ENCODE results near the gene DDX5. TPM values are rescaled to one million over a fixed set of nuclear protein-coding genes. Genes with fewer than 3 reads are reported as not detected.

The DDX5 gene
- polyA plus RNA-seq, 1 experiment, result 915 TPM

DNA sequence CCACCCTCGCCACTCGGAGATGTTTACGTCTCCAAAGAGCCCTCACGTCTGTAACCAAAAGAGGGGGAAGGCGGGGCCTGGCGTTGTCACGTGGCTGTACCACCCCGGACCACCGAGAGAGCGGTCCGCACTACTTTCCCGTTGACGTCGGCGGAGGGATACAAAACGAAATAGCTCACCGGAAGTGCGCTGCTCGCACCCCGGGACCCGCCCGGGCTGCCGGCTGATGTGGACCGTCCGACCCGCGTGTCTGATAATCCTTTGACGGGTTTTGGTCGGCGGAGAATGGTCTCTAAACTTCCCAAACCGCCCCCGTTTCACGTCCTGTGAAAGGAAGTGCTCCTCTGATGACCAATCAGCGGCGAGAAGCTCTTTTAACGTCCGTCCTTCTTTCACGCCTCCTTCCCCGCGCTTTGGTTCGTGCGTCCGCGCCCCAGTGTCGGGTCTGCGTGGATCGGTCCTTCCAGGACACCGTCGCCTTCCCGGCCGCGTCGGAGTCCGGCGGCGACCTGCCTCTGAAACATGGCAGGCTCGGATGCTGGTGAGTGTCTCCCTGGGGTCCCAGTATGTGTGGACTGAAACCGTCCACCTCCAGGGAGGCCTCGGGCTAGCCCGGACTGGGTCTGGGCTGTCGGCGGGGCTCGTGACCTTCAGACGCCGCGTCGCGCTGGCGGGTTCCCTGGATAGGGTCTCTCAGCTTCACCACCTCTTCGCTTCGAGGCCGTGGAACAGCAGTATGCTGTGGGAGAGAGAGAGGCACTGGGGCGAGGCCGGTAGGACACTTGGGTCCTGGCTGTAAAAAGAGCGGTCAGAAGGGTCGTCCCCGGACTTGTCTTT lies 705 bp upstream of the DDX5 start, which contains the start of gene CEP95:
Gene CEP95, plus strand, starts transcription at position 402 of the 837 bp plus-strand sequence. Its CDS starts 121 bp downstream, at position 523.
- POLR2A ChIA-PET, result interaction anchor here (0.6 to 2.9 kb wide), 23 partner anchors 9 to 733 kb away, joined by 3 to 77 read pairs (median 3); partner anchors contain the start of genes CCDC47, DDX42 and POLG2
- no peaks in the 10 kb centered on the region for H3K27me3 ChIP-seq (ENCODE audit: control insufficient read depth, insufficient read depth, low read length)
- peak within 1 kb of the TSS; percentile 94 for H3K4me3 ChIP-seq (ENCODE audit: low read depth, low read length)
- peaks cover 3% of the 10 kb centered on the region; the same call in 1 of the 2 replicates for H3K9me3 ChIP-seq (ENCODE audit: control insufficient read depth, insufficient read depth, low read length)
- H3K27ac ChIP-seq (ENCODE audit: low read depth, low read length), result peak within 1 kb of the TSS; percentile 99
- CTCF ChIA-PET, result interaction anchor here (0.7 to 2.0 kb wide), 6 partner anchors 9 to 143 kb away, joined by 3 to 26 read pairs (median 4); no protein-coding TSS in a partner anchor
- DNase-seq (ENCODE audit: low read depth, low spot score), result peak; percentile 98
- no peak for TF ChIP-seq CTCF (IDR thresholded peaks at IDR 0.05; ENCODE audit: low read depth, low read length)

DNA sequence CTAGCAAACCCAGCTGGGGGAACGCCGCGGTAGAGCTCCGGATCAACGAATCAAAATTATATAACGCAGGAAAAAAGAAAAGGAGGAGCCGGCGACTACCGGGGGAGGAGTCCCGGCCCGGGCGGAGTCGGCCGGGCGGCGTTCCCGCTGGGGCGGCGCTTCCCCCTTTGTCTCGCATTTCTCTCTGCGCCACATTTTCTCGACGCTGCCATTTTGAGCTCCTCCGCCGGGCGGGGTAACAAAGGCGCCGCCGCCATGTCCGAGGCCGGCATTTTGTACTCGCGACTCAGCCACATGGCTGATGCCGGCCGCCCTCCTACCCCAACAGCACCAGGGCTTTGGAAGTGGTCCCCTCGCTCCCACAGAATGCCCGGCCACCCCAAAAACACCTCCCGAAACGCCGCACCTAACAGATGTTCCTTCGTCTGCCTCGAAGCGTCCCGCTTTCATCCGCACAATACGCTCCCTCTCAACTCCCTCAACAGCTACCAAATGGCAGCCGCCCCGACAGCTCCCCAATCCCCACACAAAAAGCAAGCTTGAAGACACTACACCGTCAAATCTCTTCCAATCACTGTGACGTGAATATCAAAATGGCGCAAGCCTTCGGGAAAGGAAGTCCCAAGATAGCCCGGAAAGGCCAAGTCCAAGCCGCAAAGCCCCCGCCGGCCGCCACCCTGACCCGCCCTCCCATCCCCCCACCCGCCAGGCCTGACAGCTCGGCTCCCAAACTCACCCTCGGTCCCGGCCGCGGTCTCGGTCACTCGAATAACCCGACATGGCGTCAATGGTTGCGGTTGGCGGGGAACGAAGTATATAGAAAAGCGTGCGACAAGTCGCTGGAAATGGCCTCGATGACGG lies 519 bp downstream of the DDX5 start:
- peaks cover 3% of the 10 kb centered on the region; the same call in 1 of the 2 replicates for H3K9me3 ChIP-seq (ENCODE audit: control insufficient read depth, insufficient read depth, low read length)
- no peaks in the 10 kb centered on the region for H3K27me3 ChIP-seq (ENCODE audit: control insufficient read depth, insufficient read depth, low read length)
- H3K27ac ChIP-seq (ENCODE audit: low read depth, low read length), result peak overlapping the region; percentile 99
- ChIA-PET CTCF (interaction anchor here (0.8 kb wide), 1 partner anchor 14 kb away, joined by 3 read pairs; no protein-coding TSS in a partner anchor), POLR2A (interaction anchor here (0.6 to 2.9 kb wide), 24 partner anchors 9 to 732 kb away, joined by 3 to 77 read pairs (median 5); partner anchors contain the start of genes CCDC47, DDX42 and POLG2)
- H3K4me3 ChIP-seq (ENCODE audit: low read depth, low read length), result peak overlapping the region; percentile 94
- no peak for TF ChIP-seq CTCF (IDR thresholded peaks at IDR 0.05; ENCODE audit: low read depth, low read length)
- peak; percentile 69 for DNase-seq (ENCODE audit: low read depth, low spot score)

DNA sequence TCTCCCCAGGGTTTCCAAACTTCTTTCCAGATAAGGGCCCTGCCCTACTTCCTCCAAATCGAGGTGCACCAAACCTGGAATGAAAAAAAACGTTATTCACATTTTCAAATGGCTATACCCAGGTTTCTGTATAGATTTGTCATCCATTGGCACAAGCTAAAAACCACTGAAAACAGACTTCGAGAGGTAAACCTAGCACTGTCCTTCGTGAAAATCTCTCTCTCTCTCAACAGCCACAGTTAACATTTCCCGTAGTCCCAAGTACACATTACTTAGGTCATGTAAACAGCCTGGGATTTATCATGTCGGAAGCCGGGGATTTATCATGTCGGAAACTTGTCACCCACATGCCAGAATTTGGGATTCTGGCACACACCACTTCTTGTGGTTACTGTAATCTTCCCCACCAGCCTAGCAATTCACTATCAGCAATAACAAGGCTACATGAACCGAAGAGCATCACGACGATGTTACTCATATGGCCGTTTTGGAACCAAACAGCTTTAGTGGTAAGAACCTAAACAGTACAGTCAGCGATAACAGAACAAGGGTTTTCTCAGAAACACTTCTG lies 1.2 kb downstream of the DDX5 start:
- Histone ChIP-seq H3K27me3 (ENCODE audit: control insufficient read depth, insufficient read depth, low read length) (no peaks in the 10 kb centered on the region), H3K9me3 (ENCODE audit: control insufficient read depth, insufficient read depth, low read length) (peaks cover 3% of the 10 kb centered on the region; the same call in 1 of the 2 replicates), H3K27ac (ENCODE audit: low read depth, low read length) (peak overlapping the region; percentile 99), H3K4me3 (ENCODE audit: low read depth, low read length) (peak overlapping the region; percentile 94)
- no peak for DNase-seq (ENCODE audit: low read depth, low spot score)
- ChIA-PET POLR2A (interaction anchor here (0.7 to 2.9 kb wide), 18 partner anchors 8 to 731 kb away, joined by 3 to 77 read pairs (median 5); partner anchors contain the start of genes CCDC47, DDX42 and POLG2), CTCF (interaction anchor here (0.8 to 3.0 kb wide), 2 partner anchors 12 to 13 kb away, joined by 3 to 14 read pairs; no protein-coding TSS in a partner anchor)
- no peak for TF ChIP-seq CTCF (IDR thresholded peaks at IDR 0.05; ENCODE audit: low read depth, low read length)

DNA sequence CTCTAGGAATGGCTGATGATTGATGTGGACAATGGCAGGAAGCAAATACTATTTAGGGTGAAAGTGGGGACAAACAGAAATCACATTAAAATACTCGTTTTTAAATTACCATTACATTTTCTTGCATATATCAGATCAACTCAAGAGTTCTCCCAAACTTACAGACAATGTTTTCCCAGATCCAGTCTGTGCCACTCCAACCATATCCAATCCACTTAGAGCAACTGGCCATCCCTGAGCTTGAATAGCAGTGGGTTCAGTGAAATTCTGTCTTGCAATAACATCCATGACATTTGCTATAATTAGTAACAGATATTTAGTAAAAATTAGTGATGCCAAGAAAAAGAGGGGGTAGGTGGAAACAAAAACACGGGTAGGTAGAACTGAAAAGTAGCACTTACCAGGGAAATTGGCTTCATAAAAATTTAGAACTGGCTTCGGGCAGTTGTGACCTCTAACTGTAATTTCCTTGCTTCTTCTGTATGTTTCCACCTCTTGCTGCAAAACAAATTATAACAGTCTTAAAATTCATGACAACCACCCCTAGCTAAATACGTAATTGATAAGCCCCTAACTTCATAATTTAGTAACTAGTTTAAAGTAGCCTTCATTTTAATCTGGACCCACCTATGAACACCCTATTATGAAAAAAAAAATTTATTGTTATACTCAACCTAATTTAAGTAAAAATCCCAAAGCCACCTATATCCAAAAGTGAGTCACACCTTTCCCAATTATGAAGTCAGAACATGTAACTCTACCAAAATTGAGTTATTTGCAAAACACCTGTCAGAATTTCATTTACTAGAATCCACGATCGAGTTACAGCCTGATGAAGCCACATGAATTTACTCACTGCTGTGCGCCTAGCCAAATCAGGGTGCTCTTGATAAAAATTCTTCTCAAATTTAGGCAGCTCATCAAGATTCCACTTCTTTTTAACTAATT lies 2.0 kb downstream of the DDX5 start:
- POLR2A ChIA-PET, result interaction anchor here (0.9 to 2.9 kb wide), 2 partner anchors 7 to 9 kb away, joined by 3 to 77 read pairs; partner anchors contain the start of gene POLG2
- CTCF ChIA-PET, result interaction anchor here (1.3 to 3.0 kb wide), 2 partner anchors 11 to 84 kb away, joined by 3 to 14 read pairs; no protein-coding TSS in a partner anchor
- no peak for DNase-seq (ENCODE audit: low read depth, low spot score)
- no peak for TF ChIP-seq CTCF (IDR thresholded peaks at IDR 0.05; ENCODE audit: low read depth, low read length)
- Histone ChIP-seq H3K27ac (ENCODE audit: low read depth, low read length) (no peak overlapping the region), H3K9me3 (ENCODE audit: control insufficient read depth, insufficient read depth, low read length) (peaks cover 3% of the 10 kb centered on the region; the same call in 1 of the 2 replicates), H3K4me3 (ENCODE audit: low read depth, low read length) (peak overlapping the region; percentile 94), H3K27me3 (ENCODE audit: control insufficient read depth, insufficient read depth, low read length) (no peaks in the 10 kb centered on the region)
